Activated T-helper 2 cell treated with anti-CD3 and anti-CD28 coated beads, Interferon-gamma antibody, Interleukin-2, Interleukin-4, amounts not matched to agents 10 μg/mL and 5 μg/mL and 100 μg/mL, durations not matched to agents 14 hours and 24 hours and 36 hours (primary cell): Measurements from ENCODE around the gene RNLS. TPM values are rescaled to one million over a fixed set of nuclear protein-coding genes. Genes with fewer than 3 reads are reported as not detected.

Source experiments
- DNase-seq: peaks from one replicate; pipeline ENCODE4 v3.0.0; 2021; ENCODE audit warnings: low spot score
- H3K27ac Mint-ChIP-seq: one replicate; pipeline ENCODE4 v1.8.0; 2021; ENCODE audit warnings: mixed read lengths
- H3K27me3 Mint-ChIP-seq: one replicate; pipeline ENCODE4 v1.8.0; 2021; ENCODE audit warnings: low read depth, mixed read lengths
- H3K36me3 Mint-ChIP-seq: one replicate; pipeline ENCODE4 v1.8.0; 2021; ENCODE audit warnings: low read depth, mixed read lengths
- H3K4me1 Mint-ChIP-seq: one replicate; pipeline ENCODE4 v1.8.0; 2021; ENCODE audit warnings: low read depth, mixed read lengths
- H3K4me3 Mint-ChIP-seq: one replicate; pipeline ENCODE4 v1.8.0; 2021; ENCODE audit warnings: low read depth, mild to moderate bottlenecking, moderate library complexity, mixed read lengths
- H3K9me3 Mint-ChIP-seq: one replicate; pipeline ENCODE4 v1.8.0; 2021; ENCODE audit warnings: mixed read lengths
- intact Hi-C: fragments of 100-400 bp; cut with micrococcal nuclease; formaldehyde crosslinking; loops from one replicate; pipeline ENCODE4 v1.15.1; 2023
- total RNA-seq: library from RNA; stranded (reverse); gene quantifications from 2 replicates; pipeline ENCODE4 v1.2.3, GENCODE V29; 2022

Gene RNLS
- total RNA-seq, 1 donor from 2014 or later: 1.6 TPM

DNA sequence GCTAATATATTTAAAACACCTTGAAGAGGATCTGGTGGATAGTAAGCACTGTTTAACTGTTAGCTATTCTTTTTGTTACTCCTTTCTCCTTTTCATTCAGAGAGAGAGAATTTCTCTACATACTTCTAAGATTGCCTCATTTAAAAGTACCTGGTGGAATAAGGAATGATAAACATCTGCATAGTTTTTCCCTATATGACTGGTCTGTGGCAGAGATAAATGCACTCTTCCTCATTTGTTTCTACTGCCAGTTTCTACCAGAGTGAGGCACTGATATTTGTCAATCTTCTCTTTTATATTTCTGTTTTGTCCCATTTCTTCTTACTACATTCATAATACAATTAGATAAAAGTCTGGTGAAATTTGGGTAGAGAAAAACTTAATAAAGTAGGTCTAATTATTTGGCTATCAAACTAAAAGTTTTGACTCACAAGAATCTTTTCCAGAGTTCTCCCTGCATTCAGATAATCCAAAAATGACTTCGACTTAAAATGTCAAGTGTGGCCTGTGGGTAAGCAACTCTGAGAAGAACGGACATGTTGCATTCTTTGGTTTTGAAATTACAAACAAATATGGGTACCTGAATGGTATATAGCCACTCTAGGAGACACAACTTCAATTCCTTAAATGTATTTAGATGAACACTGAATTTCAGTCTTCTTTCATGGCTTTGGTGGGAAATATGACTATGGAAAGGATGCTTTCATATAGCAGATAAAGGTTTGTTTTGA, 38.8 kb downstream of the RNLS start:
- Mint-ChIP-seq H3K36me3 (no peaks in the 10 kb centered on the region), H3K9me3 (no peaks in the 10 kb centered on the region), H3K27me3 (peaks cover 15% of the 10 kb centered on the region), H3K4me3 (no peak overlapping the region), H3K4me1 (peaks cover 24% of the 10 kb centered on the region), H3K27ac (no peak overlapping the region)
- no peak for DNase-seq
- intact Hi-C loops: loop anchor here (1.0 kb wide), 2 partner anchors 16 to 272 kb away; no protein-coding TSS in a partner anchor

DNA sequence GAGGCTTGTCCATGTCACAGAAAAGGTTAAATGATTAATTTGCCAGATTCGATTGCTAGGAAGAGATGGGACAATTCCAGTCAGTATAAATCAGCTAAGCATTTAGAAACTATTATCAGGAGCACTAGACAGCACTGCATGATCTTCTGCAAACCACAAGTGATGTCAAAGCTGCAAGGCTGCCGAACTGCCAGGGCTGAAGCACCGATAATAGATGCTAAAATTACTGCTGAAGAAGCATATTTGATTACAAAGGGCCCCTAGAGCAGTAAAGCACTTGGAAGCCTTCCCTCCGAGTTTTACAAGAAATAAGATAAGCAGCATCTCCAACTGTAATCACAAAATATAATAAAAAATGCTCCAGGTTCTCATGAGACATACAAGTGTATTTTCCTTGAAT, 40.6 kb downstream of the RNLS start:
- H3K27me3 Mint-ChIP-seq: peaks cover 15% of the 10 kb centered on the region
- H3K4me1 Mint-ChIP-seq: peaks cover 24% of the 10 kb centered on the region
- H3K4me3 Mint-ChIP-seq: no peak overlapping the region
- DNase-seq: no peak
- no peaks in the 10 kb centered on the region for H3K36me3 Mint-ChIP-seq
- intact Hi-C loops: no loop called here
- no peaks in the 10 kb centered on the region for H3K9me3 Mint-ChIP-seq
- no peak overlapping the region for H3K27ac Mint-ChIP-seq

DNA sequence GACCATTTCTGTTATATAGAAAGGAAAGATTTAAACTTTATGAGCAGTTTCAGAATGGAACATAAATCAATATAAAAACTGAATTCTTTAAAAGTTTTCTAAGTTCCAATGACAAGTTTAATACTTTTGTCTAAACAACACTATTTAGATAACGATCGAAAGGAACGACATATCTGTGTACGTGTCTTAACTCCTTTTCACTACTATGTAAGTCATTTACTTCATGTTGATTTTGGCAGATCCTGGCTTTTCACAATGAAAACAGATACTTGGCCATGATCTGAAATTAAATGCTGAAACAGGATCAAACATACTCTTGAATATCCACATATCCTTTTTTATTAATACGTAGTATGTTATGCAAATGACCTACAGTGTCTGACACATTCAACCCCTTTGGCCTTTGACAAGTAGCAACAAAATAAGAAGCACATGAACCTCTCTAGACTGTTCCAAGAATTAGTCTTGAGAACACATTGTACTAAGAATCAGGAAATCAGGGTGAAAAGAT, 41.9 kb downstream of the RNLS start:
- intact Hi-C loops: no loop called here
- H3K36me3 Mint-ChIP-seq: no peaks in the 10 kb centered on the region
- H3K27me3 Mint-ChIP-seq: peaks cover 23% of the 10 kb centered on the region
- no peak overlapping the region for H3K4me3 Mint-ChIP-seq
- no peak overlapping the region for H3K27ac Mint-ChIP-seq
- H3K9me3 Mint-ChIP-seq: no peaks in the 10 kb centered on the region
- H3K4me1 Mint-ChIP-seq: peaks cover 24% of the 10 kb centered on the region
- DNase-seq: no peak

DNA sequence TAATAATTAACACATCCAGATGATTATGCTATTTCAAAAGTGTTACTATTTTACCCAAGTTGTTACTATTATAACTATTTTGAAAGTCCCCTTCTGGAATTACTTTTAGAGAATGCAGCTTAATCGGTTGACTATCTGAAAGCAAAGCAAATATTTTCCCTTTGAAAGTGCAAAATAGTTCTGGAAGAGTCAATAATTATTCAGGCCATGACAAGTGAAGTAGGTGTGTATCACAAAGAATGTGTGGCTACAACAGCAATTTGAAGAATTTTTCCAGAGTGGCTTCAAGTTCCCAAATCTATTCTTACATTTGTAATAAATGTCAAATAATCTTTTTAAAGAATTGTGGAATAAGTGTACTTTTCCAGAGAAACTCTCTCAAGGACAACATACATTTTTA, 42.8 kb downstream of the RNLS start:
- DNase-seq: no peak
- H3K27me3 Mint-ChIP-seq: peaks cover 23% of the 10 kb centered on the region
- H3K27ac Mint-ChIP-seq: no peak overlapping the region
- intact Hi-C loops: no loop called here
- H3K36me3 Mint-ChIP-seq: no peaks in the 10 kb centered on the region
- no peaks in the 10 kb centered on the region for H3K9me3 Mint-ChIP-seq
- peaks cover 25% of the 10 kb centered on the region for H3K4me1 Mint-ChIP-seq
- H3K4me3 Mint-ChIP-seq: no peak overlapping the region

DNA sequence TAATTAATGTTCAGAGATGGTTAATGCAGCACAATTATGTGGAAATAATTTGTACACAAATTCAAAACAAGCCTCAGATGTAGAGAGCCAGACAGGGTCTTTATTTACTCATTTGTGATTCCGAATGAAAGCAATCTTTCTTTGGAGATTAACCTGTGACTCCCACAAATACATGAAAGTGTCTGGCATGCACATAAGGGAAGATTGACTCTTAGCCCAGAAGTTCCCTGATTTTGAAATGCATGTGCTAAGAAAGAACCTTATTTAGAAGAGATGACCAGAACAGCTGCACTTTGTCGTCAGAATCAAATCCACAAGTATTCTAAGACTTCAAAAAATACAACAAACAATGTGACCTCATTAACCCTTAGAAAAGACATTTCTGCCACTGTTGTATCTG, 45.1 kb downstream of the RNLS start:
- no peaks in the 10 kb centered on the region for H3K9me3 Mint-ChIP-seq
- no peak for DNase-seq
- H3K4me1 Mint-ChIP-seq: peaks cover 8% of the 10 kb centered on the region
- intact Hi-C loops: no loop called here
- H3K27ac Mint-ChIP-seq: no peak overlapping the region
- H3K27me3 Mint-ChIP-seq: peaks cover 36% of the 10 kb centered on the region
- no peaks in the 10 kb centered on the region for H3K36me3 Mint-ChIP-seq
- H3K4me3 Mint-ChIP-seq: no peak overlapping the region

DNA sequence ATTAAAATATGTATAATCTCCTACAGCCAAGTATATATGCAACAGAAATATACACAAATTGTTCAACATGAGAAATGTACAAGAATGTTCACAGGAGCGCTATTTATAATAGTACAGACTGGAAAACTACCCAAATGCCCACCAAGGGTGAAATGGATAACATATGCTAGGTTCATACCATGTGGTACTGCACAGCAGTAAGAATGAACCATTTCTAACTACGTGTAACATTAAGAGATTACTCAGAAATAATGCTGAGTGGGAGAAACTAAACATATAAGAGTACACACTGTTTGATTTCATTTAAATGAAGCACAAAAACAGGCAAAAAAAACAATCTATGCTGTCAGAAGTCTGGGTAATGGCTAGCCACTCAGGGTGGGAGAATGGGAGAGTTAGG, 45.8 kb downstream of the RNLS start:
- H3K4me1 Mint-ChIP-seq: peaks cover 7% of the 10 kb centered on the region
- H3K27me3 Mint-ChIP-seq: peaks cover 35% of the 10 kb centered on the region
- H3K4me3 Mint-ChIP-seq: no peak overlapping the region
- intact Hi-C loops: no loop called here
- H3K36me3 Mint-ChIP-seq: no peaks in the 10 kb centered on the region
- H3K27ac Mint-ChIP-seq: no peak overlapping the region
- no peaks in the 10 kb centered on the region for H3K9me3 Mint-ChIP-seq
- no peak for DNase-seq

DNA sequence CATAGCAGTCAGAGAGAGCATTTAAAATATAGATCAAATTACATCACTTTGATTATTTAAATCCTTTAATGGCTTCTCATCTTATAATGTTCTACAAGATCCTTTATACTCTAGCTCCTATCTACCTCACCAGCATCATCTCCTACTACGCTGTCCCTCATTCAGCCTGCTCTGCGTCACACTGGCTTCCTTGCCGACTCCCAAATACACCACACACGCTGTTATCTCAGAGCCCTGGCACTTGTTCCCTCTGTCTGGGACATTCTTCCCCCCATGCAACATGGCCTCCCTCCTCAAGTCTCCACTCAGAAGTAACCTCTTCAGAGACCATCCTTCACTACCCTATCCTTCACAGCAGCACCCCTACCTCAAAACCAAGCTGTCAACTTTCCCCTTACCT, 46.7 kb downstream of the RNLS start:
- intact Hi-C loops: no loop called here
- Mint-ChIP-seq H3K27ac (no peak overlapping the region), H3K4me1 (peaks cover 5% of the 10 kb centered on the region), H3K36me3 (no peaks in the 10 kb centered on the region), H3K4me3 (no peak overlapping the region), H3K27me3 (peaks cover 35% of the 10 kb centered on the region), H3K9me3 (no peaks in the 10 kb centered on the region)
- DNase-seq: no peak

DNA sequence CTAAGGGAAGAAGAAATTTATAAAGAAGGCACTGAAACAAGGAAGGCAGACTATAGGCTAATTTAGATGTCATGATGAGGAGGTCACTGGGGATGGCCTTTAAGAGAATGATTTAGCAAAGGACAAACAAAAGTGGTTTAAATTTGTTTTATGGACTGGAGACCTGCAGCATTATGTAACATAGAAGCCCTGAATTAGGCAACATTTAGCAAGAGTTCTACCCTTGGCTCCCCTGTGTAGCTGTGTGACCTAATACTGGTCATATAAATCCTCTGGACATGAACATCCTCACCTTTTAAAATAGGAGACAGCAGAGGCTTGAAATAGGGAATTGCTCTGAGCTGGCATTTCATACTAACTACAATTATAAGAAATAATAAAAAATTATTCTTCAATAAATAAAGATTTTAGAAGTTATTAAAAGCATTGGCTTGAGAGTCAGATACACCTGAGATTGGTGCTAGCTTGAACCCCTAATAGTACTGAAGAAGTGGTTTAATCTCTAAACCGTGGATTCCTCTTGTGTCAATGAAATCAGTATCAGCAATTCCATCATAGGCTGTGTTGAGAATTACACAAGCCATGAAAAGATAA, 48.9 kb downstream of the RNLS start:
- Mint-ChIP-seq H3K4me3 (no peak overlapping the region), H3K27ac (no peak overlapping the region), H3K36me3 (no peaks in the 10 kb centered on the region), H3K4me1 (peaks cover 5% of the 10 kb centered on the region), H3K9me3 (no peaks in the 10 kb centered on the region), H3K27me3 (peaks cover 38% of the 10 kb centered on the region)
- intact Hi-C loops: no loop called here
- no peak for DNase-seq

DNA sequence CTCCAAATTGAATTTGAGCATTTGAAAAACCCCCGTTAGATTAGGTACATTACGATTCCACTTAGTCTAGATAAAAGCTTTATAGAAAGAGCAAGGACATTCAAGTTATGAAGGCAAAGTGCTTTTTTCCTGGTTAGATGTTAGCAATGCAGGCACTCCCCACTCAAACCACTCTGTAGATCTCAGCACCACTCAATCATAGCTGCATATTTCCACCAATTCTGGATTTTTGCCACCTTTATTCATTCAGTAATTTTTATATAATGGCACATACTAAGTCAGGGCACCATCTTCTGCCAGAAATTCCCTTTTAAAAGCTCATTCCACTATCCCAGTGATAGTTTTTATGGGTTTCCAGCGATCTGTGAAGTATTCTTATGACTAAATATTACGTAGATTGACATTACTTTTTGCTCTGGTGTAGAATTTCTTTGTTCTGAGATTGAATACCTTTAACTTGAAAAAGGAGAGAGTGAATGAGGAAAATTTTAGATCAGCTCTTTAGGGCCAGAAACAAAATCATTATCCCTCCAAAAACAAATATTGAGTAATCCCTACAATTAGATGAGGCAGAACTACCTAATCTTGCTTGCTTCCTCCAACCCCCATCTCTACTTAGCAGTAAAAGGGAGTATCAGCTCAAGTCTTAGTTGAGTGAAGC, 51.6 kb downstream of the RNLS start:
- H3K36me3 Mint-ChIP-seq: no peaks in the 10 kb centered on the region
- H3K27ac Mint-ChIP-seq: no peak overlapping the region
- peaks cover 11% of the 10 kb centered on the region for H3K4me1 Mint-ChIP-seq
- intact Hi-C loops: no loop called here
- no peak for DNase-seq
- H3K27me3 Mint-ChIP-seq: peaks cover 30% of the 10 kb centered on the region
- no peak overlapping the region for H3K4me3 Mint-ChIP-seq
- no peaks in the 10 kb centered on the region for H3K9me3 Mint-ChIP-seq

DNA sequence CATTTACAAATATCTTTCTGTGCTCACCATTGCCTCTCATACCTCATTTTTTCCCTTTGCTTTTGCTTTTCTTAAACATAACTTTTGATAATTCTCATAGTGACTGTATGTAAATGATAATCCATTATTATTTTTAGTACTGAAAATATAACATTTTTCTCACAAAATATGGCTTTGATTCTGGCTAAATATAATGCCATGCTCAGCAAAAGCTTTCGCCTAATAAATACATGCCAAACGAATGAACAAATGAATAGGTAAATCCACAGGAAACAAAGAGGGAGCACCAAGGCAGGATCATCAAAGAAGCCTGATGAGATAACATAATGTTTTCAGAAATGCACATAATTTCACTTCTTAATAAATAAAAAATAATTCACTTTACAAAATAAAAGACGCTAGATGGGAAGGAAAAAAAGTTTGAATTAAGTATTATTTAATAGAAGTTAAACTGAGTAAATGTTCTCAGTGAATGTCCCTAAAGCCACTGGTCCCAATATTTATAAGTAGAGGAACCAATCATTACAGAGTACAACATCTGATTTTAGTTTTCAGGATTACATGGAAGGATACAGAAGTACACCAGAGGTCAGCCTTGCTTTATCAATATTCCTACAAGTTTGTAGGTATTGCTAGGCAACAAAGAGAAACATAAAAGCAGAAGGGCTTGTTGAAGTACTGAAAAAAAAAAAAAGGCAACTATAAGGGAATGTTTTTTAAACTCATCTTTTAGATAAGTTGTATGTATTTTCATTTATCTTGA, 52.3 kb downstream of the RNLS start:
- H3K27me3 Mint-ChIP-seq: peaks cover 25% of the 10 kb centered on the region

DNA sequence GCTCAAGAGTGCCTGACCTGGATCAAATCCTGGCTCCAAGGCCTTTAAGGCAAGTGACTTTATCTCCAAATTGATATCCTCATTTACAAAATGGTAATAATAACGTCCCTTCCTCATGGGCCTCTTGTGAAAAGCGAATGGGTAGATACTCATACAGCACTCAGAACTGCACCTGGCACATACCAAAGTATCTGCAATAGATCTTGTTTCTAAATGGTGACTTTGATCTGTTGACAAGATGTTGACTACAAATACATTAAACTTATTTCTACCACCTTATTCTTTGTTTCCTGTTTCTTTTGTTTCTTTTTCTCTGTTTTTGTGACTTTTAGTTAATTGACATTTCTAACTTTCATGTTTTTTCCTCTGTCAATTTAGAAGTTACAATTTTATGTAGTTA, 53.0 kb downstream of the RNLS start:
- peaks cover 8% of the 10 kb centered on the region for H3K4me1 Mint-ChIP-seq
- H3K4me3 Mint-ChIP-seq: no peak overlapping the region
- no peak overlapping the region for H3K27ac Mint-ChIP-seq
- intact Hi-C loops: no loop called here
- H3K36me3 Mint-ChIP-seq: no peaks in the 10 kb centered on the region
- peaks cover 24% of the 10 kb centered on the region for H3K27me3 Mint-ChIP-seq
- no peaks in the 10 kb centered on the region for H3K9me3 Mint-ChIP-seq
- DNase-seq: no peak

More for the DNA sequence above, 52.3 kb downstream of the RNLS start:
- intact Hi-C loops: no loop called here
- Mint-ChIP-seq H3K4me3 (no peak overlapping the region), H3K9me3 (no peaks in the 10 kb centered on the region), H3K4me1 (peaks cover 11% of the 10 kb centered on the region), H3K27ac (no peak overlapping the region), H3K36me3 (no peaks in the 10 kb centered on the region)
- DNase-seq: no peak

DNA sequence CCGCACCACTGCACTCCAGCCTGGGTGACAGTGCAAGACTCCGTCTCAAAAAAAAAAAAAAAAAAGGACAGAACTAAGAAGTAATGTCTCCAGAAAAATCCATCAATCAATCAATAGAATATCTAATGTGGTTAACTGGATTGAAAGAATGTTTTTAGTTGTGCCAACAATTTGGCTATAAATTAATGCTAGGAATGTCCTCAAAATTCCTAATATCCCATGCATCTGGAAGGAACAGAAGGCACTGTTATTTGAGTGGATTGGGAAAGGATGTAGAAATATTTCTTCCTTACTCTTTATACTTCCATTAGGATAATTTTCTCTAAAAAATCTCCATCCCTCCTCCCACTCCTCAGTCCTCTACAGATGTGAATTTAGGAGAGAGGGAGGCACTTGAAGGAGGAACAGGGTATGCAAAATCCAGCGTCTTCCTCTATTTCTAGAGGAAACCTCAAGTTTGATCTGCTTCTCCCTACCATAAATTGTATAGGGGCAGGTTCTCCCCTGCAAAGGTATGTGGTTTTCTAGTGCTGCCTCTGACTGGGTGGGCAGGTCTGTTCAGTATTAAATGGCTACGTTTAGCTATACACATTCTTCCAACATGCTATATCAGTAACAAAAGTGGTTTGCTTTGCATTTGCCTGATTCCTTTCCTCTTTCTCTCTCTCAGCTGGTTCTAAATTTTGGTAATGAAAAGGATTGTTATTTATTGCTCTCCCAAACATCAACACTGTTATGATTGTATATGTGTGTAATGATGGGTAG, 54.1 kb downstream of the RNLS start:
- peaks cover 6% of the 10 kb centered on the region for H3K4me1 Mint-ChIP-seq
- H3K27ac Mint-ChIP-seq: no peak overlapping the region
- H3K9me3 Mint-ChIP-seq: no peaks in the 10 kb centered on the region
- no peaks in the 10 kb centered on the region for H3K36me3 Mint-ChIP-seq
- H3K4me3 Mint-ChIP-seq: no peak overlapping the region
- intact Hi-C loops: loop anchor here (1.0 kb wide), 1 partner anchor 15 kb away; no protein-coding TSS in a partner anchor
- no peak for DNase-seq
- peaks cover 17% of the 10 kb centered on the region for H3K27me3 Mint-ChIP-seq
